HG03571 (cell line): ENCODE data around the gene PTRH2.

Experiments used
- ATAC-seq: cut with Tn5 transposase; IDR thresholded peaks from one replicate; pipeline ENCODE4 v1.9.1; 2021; ENCODE audit not compliant: unreplicated experiment

The PTRH2 gene

DNA sequence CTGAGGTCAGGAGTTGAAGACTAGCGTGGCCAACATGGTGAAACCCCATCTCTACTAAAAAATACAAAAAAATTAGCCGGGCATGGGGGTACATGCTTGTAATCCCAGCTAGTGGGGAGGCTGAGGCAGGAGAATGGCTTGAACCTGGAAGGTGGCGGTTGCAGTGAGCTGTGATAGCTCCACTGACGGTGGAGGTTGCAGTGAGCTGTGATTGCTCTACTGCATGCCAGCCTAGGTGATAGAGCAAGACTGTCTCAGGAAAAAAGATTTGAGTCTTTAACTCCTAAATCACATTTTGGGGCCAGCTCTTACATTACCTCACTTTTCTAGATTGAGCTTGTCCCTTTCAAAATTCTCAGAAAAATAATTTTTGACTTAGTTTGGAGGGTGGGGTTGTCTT lies 15.4 kb upstream of the PTRH2 start:
- no peak for ATAC-seq

DNA sequence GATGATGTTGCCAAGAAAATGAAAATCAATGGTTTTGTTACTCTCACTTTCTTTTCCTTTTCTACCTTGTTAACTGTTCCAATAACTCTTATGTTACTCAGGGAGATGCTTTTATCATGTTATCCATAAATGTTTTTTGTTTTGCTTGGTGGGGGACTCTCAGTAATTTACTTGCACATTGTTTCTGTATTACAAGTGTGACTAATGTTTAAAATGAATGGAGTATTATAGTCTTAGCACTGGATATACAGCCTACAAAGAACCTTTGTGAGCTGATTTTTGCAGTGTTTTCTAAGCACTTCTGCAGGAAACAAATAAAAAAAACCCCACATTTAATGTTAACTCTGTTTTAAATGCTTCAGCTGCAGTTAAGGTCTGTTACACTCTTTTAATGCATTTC lies 12.3 kb upstream of the PTRH2 start:
- ATAC-seq, result no peak

DNA sequence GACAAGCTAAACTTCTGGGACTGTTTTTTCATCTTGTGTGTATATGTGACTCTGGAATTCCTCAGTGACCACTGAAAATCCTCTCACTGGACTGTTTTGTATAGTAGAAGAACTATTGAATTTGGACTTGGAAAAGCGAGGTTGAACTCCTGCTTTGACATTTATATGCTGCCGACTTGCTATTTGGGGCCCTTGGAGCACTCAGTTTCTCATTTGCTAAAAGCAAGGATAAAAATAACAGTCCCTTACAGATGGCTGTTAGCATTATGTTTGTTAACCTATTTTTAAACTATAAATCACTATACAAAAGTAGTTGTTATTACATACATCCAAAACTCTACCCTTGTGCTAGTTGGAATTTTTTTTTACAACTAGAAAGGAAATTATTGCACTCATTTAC lies 9.2 kb upstream of the PTRH2 start:
- no peak for ATAC-seq

DNA sequence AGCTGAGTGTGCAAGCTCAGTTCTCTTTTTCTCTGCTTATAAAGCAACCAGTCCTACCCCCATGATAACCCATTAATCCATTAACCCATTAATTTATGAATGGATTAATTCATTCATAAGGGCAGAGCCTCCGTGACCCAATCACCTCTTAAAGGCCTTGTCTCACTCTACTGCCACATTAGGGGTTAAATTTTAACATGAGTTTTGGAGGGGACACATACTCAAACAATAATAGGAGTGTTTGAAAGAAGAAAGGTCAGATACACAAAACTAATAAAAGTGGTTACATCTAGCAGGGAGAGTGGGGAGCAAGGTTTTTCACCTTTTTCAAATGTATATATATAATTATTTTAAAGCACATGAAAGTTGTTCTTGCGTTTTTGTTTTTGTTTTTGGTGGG lies 7.0 kb upstream of the PTRH2 start:
- no peak for ATAC-seq

DNA sequence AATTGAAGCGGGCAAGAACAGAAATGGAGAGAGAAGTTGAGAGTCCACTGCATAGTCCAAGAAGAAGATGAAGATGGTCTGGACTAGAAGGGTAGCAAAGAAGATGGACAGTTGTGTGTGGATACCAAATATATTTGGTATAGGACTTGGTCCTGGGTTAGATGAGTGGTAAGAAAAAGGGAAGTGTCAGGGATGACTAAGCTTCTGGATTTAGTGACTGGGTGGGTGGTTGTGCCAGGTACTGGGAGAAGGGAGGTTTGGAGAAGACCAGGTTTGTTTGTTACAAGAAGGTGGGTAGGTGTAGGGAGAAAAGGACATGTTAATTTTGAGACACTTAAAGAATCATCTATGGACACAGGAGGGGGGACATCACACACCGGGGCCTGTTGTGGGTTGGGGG lies 5.6 kb upstream of the PTRH2 start:
- no peak for ATAC-seq

DNA sequence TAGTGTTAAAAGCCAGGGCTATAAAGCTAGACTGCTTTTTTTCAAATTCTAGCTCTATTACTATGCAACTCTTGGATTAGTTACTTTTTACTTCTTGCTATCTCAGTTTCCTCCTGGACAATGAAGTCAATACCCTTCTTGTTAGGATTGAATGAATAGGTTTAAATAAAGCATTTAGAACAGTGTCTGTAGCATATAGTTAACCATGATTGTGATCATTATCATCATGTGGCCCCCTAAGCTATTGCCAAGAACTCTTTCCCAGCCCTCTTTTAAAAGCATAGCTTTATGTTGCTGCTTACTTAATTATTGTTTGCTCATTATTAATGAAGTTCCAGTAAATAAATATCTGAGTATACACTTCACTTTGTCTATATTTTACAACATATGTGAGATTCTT lies 4.7 kb upstream of the PTRH2 start:
- no peak for ATAC-seq

DNA sequence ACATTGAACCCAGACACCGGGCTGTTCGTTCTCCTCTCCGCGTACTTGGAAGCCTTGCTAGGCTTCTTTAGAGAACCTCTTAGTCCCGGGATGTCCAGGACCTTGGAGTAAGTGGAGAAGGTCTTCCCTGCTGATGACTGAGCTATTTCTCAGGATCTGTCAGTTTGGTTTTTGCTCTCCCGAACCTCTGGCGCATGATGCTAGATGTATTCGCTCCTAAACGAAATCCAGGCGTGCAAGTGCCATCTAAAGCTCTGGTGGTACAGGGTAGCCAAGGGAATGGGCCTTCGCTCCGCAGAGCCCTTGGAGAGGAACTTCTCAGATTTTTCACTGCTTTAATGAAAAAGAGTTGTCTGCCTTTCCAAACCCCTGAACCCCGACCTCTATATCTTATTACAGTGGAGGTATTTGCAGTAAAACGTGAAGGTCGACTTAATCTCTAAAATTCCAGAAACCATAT lies 771 bp upstream of the PTRH2 start:
- no peak for ATAC-seq

DNA sequence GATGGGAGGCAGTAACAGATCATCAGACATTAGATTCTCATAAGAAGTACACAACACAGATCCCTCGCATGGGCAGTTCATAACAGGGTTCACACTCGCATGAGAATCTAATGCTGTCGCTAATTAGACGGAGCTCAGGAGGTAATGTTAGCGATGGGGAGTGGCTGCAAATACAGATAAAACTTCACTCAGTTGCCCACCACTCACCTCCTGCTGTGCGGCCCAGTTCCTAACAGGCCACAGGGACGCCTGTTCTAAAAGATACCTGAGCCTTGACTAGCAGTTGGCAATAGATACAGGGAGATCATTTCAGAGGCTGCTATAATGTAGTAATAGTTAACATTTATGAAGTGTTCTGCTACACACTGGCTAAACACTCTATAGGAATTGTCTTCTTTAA lies 4.9 kb downstream of the PTRH2 start:
- ATAC-seq, result no peak

DNA sequence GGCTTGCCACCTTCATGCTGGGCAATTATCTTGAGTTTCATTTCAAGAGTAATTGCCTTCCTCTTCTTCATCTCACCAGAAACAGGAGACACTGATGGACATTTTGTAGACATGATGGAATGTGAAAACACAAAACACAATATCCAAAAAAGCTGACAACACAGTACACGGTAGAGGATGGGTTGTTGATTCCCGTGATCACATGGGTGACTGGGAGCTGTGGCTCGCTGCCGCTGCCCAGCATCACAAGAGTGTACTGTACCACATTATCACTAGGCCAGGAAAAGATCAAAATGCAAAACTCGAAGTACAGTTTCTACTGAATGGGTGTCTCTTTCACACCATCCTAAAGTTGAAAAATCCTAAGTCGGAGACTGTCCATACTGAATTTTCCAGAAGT lies 7.4 kb downstream of the PTRH2 start:
- ATAC-seq, result no peak

DNA sequence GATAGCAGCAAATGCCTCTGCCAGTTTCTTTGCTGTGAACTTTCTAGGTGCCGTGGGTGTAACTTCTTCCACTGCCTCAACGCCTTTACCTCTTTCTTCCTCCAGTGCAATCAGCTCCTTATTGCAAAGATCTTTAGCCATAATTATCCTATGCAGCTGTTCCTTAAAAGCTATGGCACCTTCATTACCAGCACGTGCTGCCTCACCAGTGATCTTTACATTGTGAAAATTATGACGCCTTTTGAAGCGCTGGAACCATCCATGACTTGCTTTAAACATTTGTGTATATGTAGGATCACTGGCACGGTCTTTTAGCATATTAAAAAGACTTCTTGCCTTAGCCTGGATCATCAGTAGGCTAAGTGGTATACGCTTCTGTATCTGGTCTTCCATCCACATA lies 8.0 kb downstream of the PTRH2 start:
- ATAC-seq, result no peak

DNA sequence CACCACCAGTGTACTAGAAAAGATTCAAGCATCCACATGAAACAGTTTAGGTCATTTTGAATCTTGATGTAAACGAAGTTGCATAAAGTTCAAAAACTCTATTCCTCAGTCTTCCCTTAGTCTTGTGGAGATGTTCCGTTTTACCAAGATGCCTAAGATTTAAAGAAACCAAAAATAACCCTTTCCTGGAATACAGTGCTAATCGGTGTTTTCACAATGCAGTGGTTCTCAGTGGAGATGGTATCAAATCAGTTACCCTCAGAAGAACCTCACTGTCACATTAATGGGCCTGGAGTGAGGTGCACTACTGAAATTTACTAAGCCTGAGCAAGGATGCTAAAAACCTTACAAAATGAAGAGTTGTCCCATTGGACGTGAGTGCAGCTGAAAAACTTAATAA lies 9.1 kb downstream of the PTRH2 start:
- ATAC-seq, result no peak

DNA sequence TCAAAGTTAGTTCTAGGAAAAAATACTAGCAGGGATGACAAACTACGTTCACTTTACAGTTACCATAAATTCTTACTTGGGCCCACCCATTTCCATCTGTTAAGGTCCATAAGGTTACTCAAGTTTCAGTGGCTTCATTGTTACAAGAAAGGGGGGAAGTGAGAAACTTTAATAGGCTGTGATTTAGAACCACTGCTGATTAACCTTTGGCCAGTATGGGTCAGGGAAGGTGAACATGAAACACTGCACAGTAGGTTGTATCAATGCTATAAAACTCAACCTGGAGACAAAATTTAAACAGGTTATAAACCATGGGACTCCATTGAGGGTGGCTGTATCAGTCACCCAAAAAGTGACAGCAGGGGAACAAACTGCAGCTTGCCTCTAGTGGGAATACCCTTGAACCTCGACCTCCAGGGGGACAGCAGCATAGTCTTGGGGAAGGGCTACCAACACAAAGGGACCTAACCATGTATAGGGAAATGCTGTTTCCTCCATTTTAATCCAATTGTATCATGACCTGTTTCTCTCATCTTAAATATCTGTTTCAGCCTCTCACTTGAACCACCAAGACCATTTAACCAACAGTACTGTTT lies 10.4 kb downstream of the PTRH2 start:
- ATAC-seq, result no peak

DNA sequence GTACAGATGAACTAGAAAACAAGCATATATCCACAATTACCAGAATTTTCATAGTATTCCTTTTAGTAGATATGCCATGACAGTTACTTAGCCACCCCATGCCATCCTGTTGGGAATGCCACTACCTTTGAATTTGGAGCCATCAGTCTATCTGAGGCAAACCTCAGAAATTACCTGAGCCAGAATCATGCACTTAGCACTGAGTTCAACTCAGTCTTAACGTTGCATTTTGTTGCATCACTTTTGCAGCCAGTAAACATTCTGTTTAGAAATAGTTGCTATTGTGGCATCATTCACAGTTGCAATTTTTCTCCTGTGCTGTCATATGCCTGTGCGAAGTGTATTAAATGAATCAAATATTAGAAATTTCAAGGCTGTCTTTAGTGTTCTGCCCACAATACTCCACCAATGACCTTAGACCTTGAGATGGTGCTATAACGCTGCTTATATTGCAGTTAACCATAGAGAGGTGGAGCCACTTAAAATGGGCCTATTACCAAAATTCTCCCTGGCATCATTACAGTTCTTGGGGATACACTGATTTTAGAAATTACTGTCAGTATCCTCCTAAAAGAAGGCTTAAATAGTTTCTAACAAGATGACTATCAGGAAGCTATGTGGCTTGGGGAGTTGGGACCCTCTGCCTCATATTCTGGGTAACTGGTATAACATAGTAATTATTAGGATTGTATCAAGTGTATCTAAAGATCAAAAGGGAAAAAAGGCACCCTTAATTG lies 11.1 kb downstream of the PTRH2 start:
- no peak for ATAC-seq

DNA sequence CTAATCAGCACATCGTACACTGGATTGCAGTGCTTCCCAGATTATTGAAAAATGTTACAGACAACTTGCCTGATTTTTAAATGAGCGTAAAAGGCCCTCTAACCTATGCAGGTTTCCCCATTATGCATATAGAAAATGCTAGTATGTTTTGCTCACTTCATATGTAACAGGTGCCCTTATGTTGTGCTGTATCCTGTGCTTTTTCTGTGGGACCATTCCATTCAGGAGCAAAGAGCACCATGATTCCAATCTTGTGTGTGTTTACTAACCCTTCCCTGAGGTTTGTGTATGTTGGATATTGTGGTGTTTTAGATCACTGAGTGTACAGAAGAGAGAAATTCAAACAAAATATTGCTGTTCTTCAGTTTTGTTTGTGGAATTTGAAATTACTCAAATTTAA lies 12.9 kb downstream of the PTRH2 start:
- ATAC-seq, result no peak

DNA sequence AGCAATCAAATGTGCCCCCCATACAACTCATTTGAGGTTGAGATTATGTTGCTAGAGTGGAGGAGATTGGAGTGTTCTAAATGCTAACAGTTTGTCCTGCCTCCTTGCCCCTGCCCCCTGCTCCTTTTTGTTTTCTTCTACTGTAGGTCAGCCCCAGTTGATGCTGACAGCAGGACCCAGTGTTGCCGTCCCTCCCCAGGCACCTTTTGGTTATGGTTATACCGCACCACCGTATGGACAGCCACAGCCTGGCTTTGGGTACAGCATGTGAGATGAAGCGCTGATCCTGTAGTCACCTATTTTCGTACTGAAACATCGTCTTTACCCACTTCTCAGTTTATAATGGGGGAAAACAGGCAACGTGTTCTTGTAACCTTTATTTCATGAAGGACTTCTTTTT lies 13.6 kb downstream of the PTRH2 start:
- no peak for ATAC-seq

DNA sequence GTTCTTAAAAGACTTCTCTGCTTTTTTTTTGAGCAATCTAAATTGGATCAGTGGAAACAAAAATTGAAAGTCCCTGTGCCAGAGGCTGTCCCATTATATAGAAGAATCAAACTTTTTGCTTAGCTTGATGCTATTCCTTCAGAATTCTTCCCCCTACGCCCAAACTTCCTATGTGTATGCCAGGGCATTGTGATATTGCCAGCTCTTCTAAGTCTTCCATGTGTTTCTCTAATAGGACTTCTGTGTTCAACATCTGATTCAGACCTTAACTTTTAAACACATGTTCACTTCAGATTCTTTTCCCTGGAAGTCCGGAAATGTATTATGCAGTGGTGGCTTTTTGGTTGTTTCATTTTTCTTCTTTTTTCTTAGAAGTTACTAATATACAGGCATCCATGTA lies 18.7 kb downstream of the PTRH2 start:
- no peak for ATAC-seq

DNA sequence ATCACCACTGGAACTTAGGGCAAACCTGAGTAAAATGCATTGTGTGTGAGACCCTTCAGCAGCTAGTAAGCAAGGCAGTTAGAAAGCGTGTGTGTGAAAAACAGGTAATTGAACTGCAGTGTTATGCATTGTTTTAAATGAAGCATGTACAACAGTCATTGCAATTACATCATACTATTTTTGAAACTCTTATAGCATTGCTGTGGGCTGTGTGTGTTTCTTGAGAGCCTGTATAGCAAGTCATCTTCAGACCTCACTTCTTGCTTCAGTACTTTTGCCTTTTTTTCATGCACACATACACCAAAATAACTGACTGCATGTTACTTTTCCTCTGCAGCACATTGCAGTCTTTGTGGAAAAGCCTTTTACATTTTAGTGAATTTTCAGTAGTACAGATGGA lies 19.2 kb downstream of the PTRH2 start:
- no peak for ATAC-seq

DNA sequence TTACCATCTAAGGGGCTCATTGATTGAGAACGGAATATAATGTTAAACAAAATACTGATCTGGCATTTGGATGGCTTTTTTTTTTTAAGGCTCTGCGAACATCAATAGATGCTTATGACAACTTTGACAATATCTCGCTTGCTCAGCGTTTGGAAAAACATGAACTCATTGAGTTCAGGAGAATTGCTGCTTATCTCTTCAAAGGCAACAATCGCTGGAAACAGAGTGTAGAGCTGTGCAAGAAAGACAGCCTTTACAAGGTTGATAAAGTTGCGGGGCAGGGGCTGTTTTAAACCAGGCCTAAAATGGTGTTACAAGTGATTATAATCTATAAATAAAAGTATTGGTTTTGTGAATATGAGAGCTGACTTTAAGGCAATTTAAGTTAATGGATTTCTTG lies 22.3 kb downstream of the PTRH2 start:
- ATAC-seq, result no peak

DNA sequence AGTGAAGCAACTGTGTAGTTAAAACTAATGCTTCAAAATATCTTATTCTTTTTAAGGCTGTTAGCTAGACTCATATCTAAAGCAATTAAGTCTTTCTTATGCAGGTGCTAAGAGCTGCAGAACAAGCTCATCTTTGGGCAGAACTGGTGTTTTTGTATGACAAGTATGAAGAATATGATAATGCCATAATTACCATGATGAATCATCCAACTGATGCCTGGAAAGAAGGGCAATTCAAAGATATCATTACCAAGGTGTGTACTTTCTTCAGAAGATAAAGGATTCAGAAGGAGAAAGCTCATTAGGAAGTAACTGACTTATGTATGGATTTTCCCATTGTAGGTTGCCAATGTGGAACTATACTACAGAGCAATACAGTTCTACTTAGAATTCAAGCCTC lies 23.9 kb downstream of the PTRH2 start:
- no peak for ATAC-seq

DNA sequence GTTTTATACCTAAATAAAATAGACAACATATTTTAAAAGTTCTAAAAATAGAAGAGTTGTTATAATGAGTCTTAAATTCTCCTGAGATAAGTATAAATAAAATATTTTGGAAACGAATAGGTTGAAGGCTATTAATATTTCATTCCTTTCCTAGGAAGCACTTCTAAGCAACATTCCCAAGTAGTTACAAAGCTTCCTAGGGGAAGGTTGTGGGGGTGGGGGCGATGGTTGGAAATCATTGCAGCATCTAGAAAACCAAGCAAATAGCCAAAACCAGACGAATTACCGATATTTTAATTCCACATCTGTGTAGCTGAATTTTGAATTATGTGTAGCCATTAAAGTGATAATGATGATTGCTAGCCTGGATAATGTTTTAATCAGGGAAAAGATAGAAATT lies 26.9 kb downstream of the PTRH2 start:
- ATAC-seq, result no peak

DNA sequence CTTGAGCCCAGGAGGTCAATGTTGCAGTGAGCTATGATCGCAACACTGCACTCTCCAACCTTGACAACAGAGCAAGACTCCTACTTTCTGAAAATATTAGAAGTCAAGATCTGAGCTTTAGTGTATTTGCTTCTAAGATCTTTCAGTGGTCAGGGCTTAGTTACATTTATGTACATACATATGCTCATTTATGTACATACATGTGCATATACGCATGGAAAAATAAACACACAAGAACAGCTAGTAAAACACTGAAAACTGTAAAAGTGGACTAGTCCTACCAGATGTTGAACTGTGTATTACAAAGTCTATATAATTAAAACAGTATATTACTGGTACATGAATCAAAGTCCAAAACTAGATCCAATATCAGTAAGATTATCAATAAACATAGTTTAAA lies 28.3 kb downstream of the PTRH2 start:
- no peak for ATAC-seq

DNA sequence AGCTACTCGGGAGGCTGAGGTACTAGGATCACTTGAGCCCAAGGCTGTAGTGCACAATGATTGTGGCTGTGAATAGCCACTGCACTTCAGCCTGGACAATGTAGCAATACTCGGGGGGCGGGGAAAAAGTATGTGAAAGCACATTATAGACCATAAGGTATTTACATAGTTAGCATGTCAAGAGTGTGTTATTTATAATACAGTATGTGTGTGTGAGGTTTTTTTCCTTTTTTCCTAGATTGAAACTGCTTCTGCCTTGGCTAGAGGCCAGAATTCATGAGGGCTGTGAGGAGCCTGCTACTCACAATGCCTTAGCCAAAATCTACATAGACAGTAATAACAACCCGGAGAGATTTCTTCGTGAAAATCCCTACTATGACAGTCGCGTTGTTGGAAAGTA lies 30.5 kb downstream of the PTRH2 start:
- ATAC-seq, result no peak

DNA sequence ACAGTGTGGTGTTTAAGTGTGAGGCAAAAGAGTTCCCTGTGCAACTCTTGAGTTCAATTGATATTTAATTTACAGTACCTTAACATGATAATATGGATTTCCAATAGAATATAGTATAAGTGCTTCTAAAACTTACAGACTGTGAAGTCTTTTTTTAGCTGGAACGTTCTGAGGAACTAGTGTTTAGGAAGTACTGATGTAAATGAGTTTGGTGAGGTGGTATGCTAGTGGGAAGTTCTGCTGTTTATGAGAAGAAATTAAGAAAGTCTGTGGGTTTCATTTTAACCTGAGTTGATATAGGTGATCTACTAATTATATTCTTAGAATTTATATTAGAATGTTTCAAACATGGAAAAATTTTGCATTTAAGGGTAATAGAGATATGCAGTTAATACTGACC lies 32.0 kb downstream of the PTRH2 start:
- ATAC-seq, result no peak
